ENCODE measurements around the gene GIMAP7.
"Not testable (repeated sequence)": the region's sequence is repeated elsewhere in the genome, so short reads cannot be mapped to it uniquely, and the experiment has no call there.

DNA sequence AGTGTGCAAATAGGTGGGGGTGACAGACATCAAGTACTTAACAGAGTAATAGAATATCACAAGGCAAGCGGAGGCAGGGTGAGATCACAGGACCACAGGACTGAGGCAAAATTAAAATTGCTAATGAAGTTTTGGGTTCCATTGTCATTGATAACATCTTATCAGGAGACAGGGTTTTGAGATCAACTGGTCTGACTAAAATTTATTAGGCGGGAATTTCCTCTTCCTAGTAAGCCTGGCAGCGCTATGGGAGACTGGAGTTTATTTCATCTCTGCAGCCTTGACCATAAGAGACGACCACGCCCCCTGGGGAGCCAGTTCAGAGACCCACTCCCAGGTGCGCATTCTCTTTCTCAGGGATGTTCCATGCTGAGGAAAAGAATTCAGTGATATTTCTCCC is 8.3 kb downstream of the GIMAP7 start:
- TF ChIP-seq POLR2A (IDR thresholded peaks at IDR 0.05; ENCODE audit: low read depth, low read length); TAF1 (IDR thresholded peaks at IDR 0.05; ENCODE audit: borderline replicate concordance, low read depth, low read length): not testable (repeated sequence)

All from GM12892 (cell line).